NB4 (cell line): Measurements from ENCODE around the gene HERPUD1.

Source experiments
- CTCF ChIP-seq: IDR thresholded peaks from one replicate; pipeline ENCODE4 v1.5.1; 2012; ENCODE audit warnings: low read depth, low read length
- POLR2A ChIP-seq: IDR thresholded peaks from 2 replicates; pipeline ENCODE4 v1.6.1; 2011; ENCODE audit warnings: mild to moderate bottlenecking; ENCODE audit not compliant: insufficient read length; ENCODE audit errors: extremely low read depth
- TF ChIP-seq, protein P1 (sequence below): IDR thresholded peaks from 2 replicates; pipeline ENCODE4 v1.6.1; 2011; ENCODE audit warnings: low read depth, low read length

- no peak for TF ChIP-seq POLR2A
- TF ChIP-seq, protein P1, sequence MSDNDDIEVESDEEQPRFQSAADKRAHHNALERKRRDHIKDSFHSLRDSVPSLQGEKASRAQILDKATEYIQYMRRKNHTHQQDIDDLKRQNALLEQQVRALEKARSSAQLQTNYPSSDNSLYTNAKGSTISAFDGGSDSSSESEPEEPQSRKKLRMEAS, result no peak
- TF ChIP-seq CTCF, result no peak
Observed at GRCh38 chr16:56950455-56950854, 18.5 kb downstream of the HERPUD1 start.
